ENCODE measurements around the gene ASIC2. TPM values are rescaled to one million over a fixed set of nuclear protein-coding genes. Genes with fewer than 3 reads are reported as not detected.

Gene ASIC2
- total and polyA plus RNA-seq, 2 donors (not counting 1 experiment from before 2014, with no cell fraction given), result not detected

- Histone ChIP-seq H3K79me2 (ENCODE audit: control insufficient read depth, insufficient read depth, low read length) (no peaks in the 10 kb centered on the region), H2AFZ (ENCODE audit: insufficient read depth, low read depth, low read length, poor library complexity, severe bottlenecking) (no peak overlapping the region), H3K4me3 (ENCODE audit: control extremely low read depth in 1 of 5, extremely low read depth in 1 of 5, insufficient read depth in 1 of 5, low read depth in 2 of 5, low read length in 4 of 5) (no peak overlapping the region), H3K9me3 (ENCODE audit: control extremely low read depth in 1 of 3, control insufficient read depth in 2 of 3, insufficient read depth in 1 of 3, low read length in 2 of 3) (no peaks in the 10 kb centered on the region), H3K36me3 (replicated peaks in 1 of 2; ENCODE audit: control extremely low read depth in 1 of 2, control insufficient read depth in 1 of 2, extremely low read depth in 1 of 2, insufficient read depth in 2 of 2, low read length in 1 of 2) (no peaks in the 10 kb centered on the region), H3K27ac (ENCODE audit: low read length in 2 of 2) (no peak overlapping the region), H4K20me1 (ENCODE audit: control insufficient read depth, insufficient read depth, low read length, poor library complexity, severe bottlenecking) (no peaks in the 10 kb centered on the region), H3K9ac (ENCODE audit: low read length) (no peak overlapping the region), H3K27me3 (replicated peaks in 1 of 4; ENCODE audit: control extremely low read depth in 1 of 4, control insufficient read depth in 3 of 4, insufficient read depth in 4 of 4, low read length in 3 of 4) (no peaks in the 10 kb centered on the region), H3K4me2 (replicated peaks; ENCODE audit: low read depth, low read length, poor library complexity, severe bottlenecking) (no peak overlapping the region), H3K4me1 (ENCODE audit: control insufficient read depth in 2 of 2, insufficient read depth in 2 of 2, low read length in 2 of 2) (no peaks in the 10 kb centered on the region)
- ChIA-PET CTCF (no interaction called here), POLR2A (no interaction called here)
- no peak overlapping the region for H3K27ac Mint-ChIP-seq
- H3K27me3 Mint-ChIP-seq, result peaks cover 24% of the 10 kb centered on the region
- H3K9me3 Mint-ChIP-seq (ENCODE audit: insufficient read depth), result no peaks in the 10 kb centered on the region
- no peak overlapping the region for H3K4me3 Mint-ChIP-seq
- 67% methylated on average over 1 of the region's 1 CpG for WGBS (ENCODE audit: insufficient coverage)
- DNase-seq (no peak), ATAC-seq (ENCODE audit: low read depth) (no peak)
- no peaks in the 10 kb centered on the region for H3K4me1 Mint-ChIP-seq
- TF ChIP-seq CTCF (IDR thresholded peaks at IDR 0.05), result no peak
- no peak for TF ChIP-seq EZH2 (IDR thresholded peaks at IDR 0.05; ENCODE audit: borderline replicate concordance, insufficient read depth, low read depth, low read length, poor library complexity, severe bottlenecking)
- intact Hi-C loops (cut with micrococcal nuclease), result no loop called here
These were observed 202.3 kb downstream of the ASIC2 start for GRCh38 chr17:33090806-33091205.

- Histone ChIP-seq H3K9me3 (ENCODE audit: control extremely low read depth in 1 of 3, control insufficient read depth in 2 of 3, insufficient read depth in 1 of 3, low read length in 2 of 3) (peaks cover 0 to 7% (median 0%) of the 10 kb centered on the region in 3 donors), H3K9ac (ENCODE audit: low read length) (no peak overlapping the region), H2AFZ (ENCODE audit: insufficient read depth, low read depth, low read length, poor library complexity, severe bottlenecking) (no peak overlapping the region), H4K20me1 (ENCODE audit: control insufficient read depth, insufficient read depth, low read length, poor library complexity, severe bottlenecking) (no peaks in the 10 kb centered on the region), H3K4me1 (ENCODE audit: control insufficient read depth in 2 of 2, insufficient read depth in 2 of 2, low read length in 2 of 2) (no peaks in the 10 kb centered on the region), H3K27ac (ENCODE audit: low read length in 2 of 2) (no peak overlapping the region), H3K36me3 (replicated peaks in 1 of 2; ENCODE audit: control extremely low read depth in 1 of 2, control insufficient read depth in 1 of 2, extremely low read depth in 1 of 2, insufficient read depth in 2 of 2, low read length in 1 of 2) (no peaks in the 10 kb centered on the region), H3K4me3 (ENCODE audit: control extremely low read depth in 1 of 5, extremely low read depth in 1 of 5, insufficient read depth in 1 of 5, low read depth in 2 of 5, low read length in 4 of 5) (no peak overlapping the region), H3K27me3 (replicated peaks in 1 of 4; ENCODE audit: control extremely low read depth in 1 of 4, control insufficient read depth in 3 of 4, insufficient read depth in 4 of 4, low read length in 3 of 4) (peaks cover 0 to 8% (median under 1%) of the 10 kb centered on the region in 4 experiments), H3K4me2 (replicated peaks; ENCODE audit: low read depth, low read length, poor library complexity, severe bottlenecking) (no peak overlapping the region), H3K79me2 (ENCODE audit: control insufficient read depth, insufficient read depth, low read length) (no peaks in the 10 kb centered on the region)
- no peak overlapping the region for H3K4me3 Mint-ChIP-seq
- TF ChIP-seq CTCF (IDR thresholded peaks at IDR 0.05), result no peak
- TF ChIP-seq EZH2 (IDR thresholded peaks at IDR 0.05; ENCODE audit: borderline replicate concordance, insufficient read depth, low read depth, low read length, poor library complexity, severe bottlenecking), result no peak
- DNase-seq (no peak), ATAC-seq (ENCODE audit: low read depth) (no peak)
- no peaks in the 10 kb centered on the region for H3K9me3 Mint-ChIP-seq (ENCODE audit: insufficient read depth)
- intact Hi-C loops (cut with micrococcal nuclease), result no loop called here
- peaks cover 26% of the 10 kb centered on the region for H3K27me3 Mint-ChIP-seq
- no peak overlapping the region for H3K27ac Mint-ChIP-seq
- ChIA-PET POLR2A (no interaction called here), CTCF (no interaction called here)
- no peaks in the 10 kb centered on the region for H3K4me1 Mint-ChIP-seq
These were observed 206.2 kb downstream of the ASIC2 start for GRCh38 chr17:33086878-33087277.
